GM18505 (cell line): Measurements from ENCODE around the gene TOR3A.

Experiments used
- ATAC-seq: cut with Tn5 transposase; IDR thresholded peaks from one replicate; pipeline ENCODE4 v1.9.1; 2021; ENCODE audit not compliant: unreplicated experiment
- POLR2A ChIP-seq: IDR thresholded peaks from 4 replicates; pipeline ENCODE4 v1.6.1; 2011; ENCODE audit warnings: borderline replicate concordance; ENCODE audit not compliant: insufficient read depth, insufficient read length; ENCODE audit errors: extremely low read depth

TOR3A gene

GRCh38 chr1:179048339-179049124, 33.3 kb upstream of the TOR3A start:
- ATAC-seq: no peak
- TF ChIP-seq POLR2A: no peak

GRCh38 chr1:179052776-179053175, 29.1 kb upstream of the TOR3A start:
- TF ChIP-seq POLR2A: no peak
- ATAC-seq: no peak

- no peak for ATAC-seq
- TF ChIP-seq POLR2A: no peak
These were observed 28.4 kb upstream of the TOR3A start for GRCh38 chr1:179053486-179053885.

GRCh38 chr1:179055937-179056336, 25.9 kb upstream of the TOR3A start:
- TF ChIP-seq POLR2A: no peak
- ATAC-seq: no peak

GRCh38 chr1:179058487-179059483, 23.1 kb upstream of the TOR3A start:
- TF ChIP-seq POLR2A: no peak
- ATAC-seq: no peak

- TF ChIP-seq POLR2A: no peak
- no peak for ATAC-seq
These were observed 20.2 kb upstream of the TOR3A start for GRCh38 chr1:179061360-179062282.

GRCh38 chr1:179066471-179066870, 15.4 kb upstream of the TOR3A start:
- no peak for TF ChIP-seq POLR2A
- no peak for ATAC-seq

- ATAC-seq: no peak
- TF ChIP-seq POLR2A: no peak
These were observed 4.5 kb upstream of the TOR3A start for GRCh38 chr1:179077396-179077795.

GRCh38 chr1:179079113-179079761, 2.6 kb upstream of the TOR3A start:
- no peak for ATAC-seq
- no peak for TF ChIP-seq POLR2A

- peak; percentile 30 for ATAC-seq
- no peak for TF ChIP-seq POLR2A
These were observed 794 bp upstream of the TOR3A start for GRCh38 chr1:179080866-179081686.

GRCh38 chr1:179082333-179082998, 596 bp downstream of the TOR3A start:
- ATAC-seq: peak; percentile 22
- TF ChIP-seq POLR2A: peak; percentile 17
